Stimulated activated CD4-positive, alpha-beta T cell treated with anti-CD3 and anti-CD28 coated beads, TNF-alpha, amount 100 ng/mL, for 24 hours (primary cell): ENCODE measurements around the gene OR6C6.
"Not testable (repeated sequence)": the region's sequence is repeated elsewhere in the genome, so short reads cannot be mapped to it uniquely, and the experiment has no call there.

ENCODE experiments used
- DNase-seq, 3 experiments: peaks; one replicate each; pipeline ENCODE4 v3.0.0-alpha.2; 2020; ENCODE audit warnings: low read depth in 3 of 3

Gene OR6C6

GRCh38 chr12:55296469-55296868 lies at the start of gene OR6C6:
Gene OR6C6, minus strand, starts transcription at chr12:55296569. Its CDS starts 1,337 bp downstream, at chr12:55295232.
- no peak for DNase-seq

GRCh38 chr12:55336002-55336401 lies 39.6 kb upstream of the OR6C6 start:
- DNase-seq = no peak

GRCh38 chr12:55330446-55330845 lies 34.1 kb upstream of the OR6C6 start, which contains the start of gene OR6C3:
Gene OR6C3, plus strand, starts transcription at chr12:55330746. Its CDS starts 955 bp downstream, at chr12:55331701.
- no peak for DNase-seq

GRCh38 chr12:55325801-55326200 lies 29.4 kb upstream of the OR6C6 start:
- not testable (repeated sequence) for DNase-seq

GRCh38 chr12:55320201-55320600 lies 23.8 kb upstream of the OR6C6 start:
- DNase-seq = no peak

GRCh38 chr12:55314043-55314442 lies 17.7 kb upstream of the OR6C6 start, which contains the start of gene OR6C1:
Gene OR6C1, plus strand, starts transcription at chr12:55314343. Its CDS starts 6,257 bp downstream, at chr12:55320600.
- no peak for DNase-seq

GRCh38 chr12:55289999-55290398 lies 6.4 kb downstream of the OR6C6 start:
- DNase-seq = no peak

GRCh38 chr12:55280991-55281390 lies 15.4 kb downstream of the OR6C6 start:
- DNase-seq = no peak

GRCh38 chr12:55258303-55258702 lies 38.1 kb downstream of the OR6C6 start:
- DNase-seq = no peak

- DNase-seq = no peak
Measured at GRCh38 chr12:55256831-55257230, 39.5 kb downstream of the OR6C6 start.

- no peak for DNase-seq
Measured at GRCh38 chr12:55253281-55253680, 43.1 kb downstream of the OR6C6 start.

- DNase-seq = no peak
Measured at GRCh38 chr12:55250944-55251343, 45.4 kb downstream of the OR6C6 start.

GRCh38 chr12:55246159-55246558 lies 50.2 kb downstream of the OR6C6 start:
- no peak for DNase-seq

- no peak for DNase-seq
Measured at GRCh38 chr12:55244309-55244708, 52.1 kb downstream of the OR6C6 start, which contains the start of gene OR6C74. Gene OR6C74, plus strand, starts transcription at chr12:55244609. Its CDS starts 2,679 bp downstream, at chr12:55247288.
